T-helper 22 cell (primary cell): ENCODE measurements around the gene POLR2B.
"Not testable (repeated sequence)": the region's sequence is repeated elsewhere in the genome, so short reads cannot be mapped to it uniquely, and the experiment has no call there.

Experiments
- DNase-seq: peaks from one replicate; pipeline ENCODE4 v3.0.0-alpha.2; 2020; ENCODE audit warnings: low read depth

Gene POLR2B

DNA sequence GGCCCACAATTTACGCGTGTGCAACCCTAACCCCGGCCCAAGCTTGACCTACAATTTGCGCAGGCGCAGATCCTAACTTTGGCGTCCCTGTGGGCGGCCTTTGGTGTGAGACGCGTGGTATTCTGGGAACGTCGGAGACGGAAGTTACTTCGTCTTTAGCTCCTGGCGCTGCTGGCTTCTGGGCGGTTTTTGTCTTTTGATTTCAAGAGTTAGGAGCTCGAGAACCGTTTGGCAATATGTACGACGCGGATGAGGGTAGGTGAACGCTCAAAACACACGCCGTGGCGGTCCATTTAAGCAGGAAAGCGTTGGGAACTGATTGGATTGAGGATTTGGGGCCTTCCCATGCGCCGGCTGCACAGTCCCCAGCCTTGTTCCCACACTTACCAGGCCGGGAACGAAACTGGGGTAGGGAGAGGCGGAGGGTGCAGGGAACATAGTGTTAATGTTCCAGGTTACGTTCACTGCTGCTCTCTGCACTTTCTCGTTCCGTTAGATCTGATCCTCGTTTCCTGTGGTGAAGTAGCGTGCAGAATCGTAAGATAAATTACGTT lies at the start of gene POLR2B:
Gene POLR2B (plus strand): TSS at position 147 of the 554 bp plus-strand sequence. CDS start 90 bp downstream, at position 237.
- DNase-seq: peak; percentile 74

DNA sequence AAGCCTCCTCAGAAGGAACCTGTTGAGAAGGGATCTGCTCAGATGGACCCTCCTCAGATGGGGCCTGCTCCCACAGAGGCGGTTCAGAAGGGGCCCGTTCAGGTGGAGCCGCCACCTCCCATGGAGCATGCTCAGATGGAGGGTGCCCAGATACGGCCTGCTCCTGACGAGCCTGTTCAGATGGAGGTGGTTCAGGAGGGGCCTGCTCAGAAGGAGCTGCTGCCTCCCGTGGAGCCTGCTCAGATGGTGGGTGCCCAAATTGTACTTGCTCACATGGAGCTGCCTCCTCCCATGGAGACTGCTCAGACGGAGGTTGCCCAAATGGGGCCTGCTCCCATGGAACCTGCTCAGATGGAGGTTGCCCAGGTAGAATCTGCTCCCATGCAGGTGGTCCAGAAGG lies 48.1 kb upstream of the POLR2B start:
- DNase-seq: no peak

DNA sequence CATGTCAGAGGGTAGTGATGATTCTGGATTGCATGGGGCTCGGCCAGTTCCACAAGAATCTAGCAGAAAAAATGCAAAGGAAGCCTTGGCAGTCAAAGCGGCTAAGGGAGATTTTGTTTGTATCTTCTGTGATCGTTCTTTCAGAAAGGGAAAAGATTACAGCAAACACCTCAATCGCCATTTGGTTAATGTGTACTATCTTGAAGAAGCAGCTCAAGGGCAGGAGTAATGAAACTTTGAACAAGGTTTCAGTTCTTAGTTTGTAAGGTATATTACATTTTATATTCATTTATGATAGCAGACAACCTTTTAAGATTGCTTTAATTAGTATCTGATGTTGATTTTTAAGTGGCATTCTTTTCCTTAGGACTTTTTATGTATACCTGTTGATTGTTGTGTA lies 46.8 kb upstream of the POLR2B start:
- DNase-seq: no peak

DNA sequence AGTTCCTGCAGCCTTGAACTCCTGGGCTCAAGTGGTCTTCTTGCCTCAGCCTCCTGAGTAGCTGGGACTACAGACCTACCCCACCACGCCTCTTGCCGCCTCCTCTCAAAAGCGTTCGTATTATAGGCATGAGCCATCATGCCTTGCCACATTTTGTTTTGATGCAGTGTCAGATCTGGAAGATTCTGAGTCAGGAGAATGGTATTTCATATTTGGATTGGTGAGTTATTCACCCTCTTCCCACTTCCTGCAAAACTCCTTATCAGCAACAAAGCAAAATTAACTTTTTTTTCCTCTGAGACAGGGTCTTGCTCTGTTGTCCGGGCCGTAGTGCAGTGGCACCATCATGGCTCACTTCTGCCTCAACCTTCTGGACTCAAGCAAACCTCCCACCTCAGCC lies 41.4 kb upstream of the POLR2B start:
- DNase-seq: no peak

DNA sequence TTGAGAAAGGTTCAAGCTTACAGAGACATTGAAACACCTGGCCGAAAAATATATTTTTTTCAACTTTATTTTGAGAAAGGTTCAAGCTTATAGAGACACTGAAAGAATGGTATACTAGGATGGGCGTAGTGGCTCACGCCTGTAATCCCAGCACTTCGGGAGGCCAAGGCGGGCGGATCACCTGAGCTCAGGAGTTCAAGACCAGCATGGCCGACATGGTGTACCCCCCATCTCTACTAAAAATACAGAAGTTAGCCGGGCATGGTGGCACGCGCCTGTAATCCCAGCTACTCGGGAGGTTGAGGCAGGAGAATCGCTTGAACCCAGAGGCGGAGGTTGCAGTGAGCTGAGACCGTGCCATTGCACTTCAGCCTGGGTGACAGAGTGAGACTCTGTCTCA lies 38.9 kb upstream of the POLR2B start:
- DNase-seq: not testable (repeated sequence)

DNA sequence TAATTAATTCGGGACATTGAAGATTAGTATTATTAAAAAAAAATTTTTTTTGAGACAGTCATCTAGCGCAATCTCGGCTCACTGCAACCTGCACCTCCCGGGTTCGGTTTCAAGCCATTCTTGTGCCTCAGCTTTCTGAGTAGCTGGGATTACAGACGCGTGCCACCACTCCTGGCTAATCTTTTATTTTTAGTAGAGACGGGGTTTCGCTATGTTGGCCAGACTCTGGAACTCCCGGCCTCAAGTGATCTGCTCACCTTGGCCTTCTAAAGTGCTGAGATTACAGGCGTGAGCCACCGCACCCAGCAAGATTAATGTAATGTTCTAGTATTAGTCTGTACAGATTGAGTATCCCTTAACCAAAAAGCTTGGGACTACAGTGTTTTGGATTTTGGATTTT lies 38.3 kb upstream of the POLR2B start:
- DNase-seq: no peak

DNA sequence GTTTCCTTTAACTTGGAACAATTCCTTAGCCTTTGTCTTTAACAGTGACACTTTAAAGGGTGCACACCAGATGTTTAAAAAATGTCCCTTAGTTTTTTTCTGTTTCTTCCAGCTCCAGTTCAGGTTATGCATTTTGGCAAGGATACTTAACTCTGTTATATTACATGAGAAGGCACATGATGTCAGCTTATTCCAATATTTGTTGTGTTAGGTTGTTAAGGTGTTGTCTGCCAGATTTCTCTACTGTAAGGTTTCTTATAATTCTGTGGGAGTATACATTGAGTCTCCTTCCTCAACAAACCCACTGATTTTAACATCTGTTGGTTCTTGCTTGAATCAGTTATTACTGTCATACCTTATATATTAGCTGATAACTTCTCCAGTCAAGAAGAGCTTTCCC lies 37.7 kb upstream of the POLR2B start:
- DNase-seq: no peak

DNA sequence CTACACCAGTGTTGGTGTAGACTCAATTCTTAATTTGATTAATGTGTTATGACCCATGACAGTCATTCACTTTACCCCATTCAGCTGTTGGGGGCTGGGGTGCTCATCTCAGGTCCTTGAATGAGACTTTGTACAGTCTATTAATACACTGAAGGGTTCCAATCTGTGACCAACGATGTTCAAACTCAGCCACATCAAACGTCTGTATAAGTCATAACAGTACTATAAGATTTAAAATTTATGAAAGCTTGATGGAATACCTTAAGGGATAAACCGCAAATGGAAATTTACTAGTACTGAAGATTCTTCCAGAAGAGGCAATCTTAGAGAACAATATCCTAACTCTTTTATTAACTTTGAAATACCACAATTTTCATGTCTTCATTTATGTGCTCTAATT lies 37.3 kb upstream of the POLR2B start:
- DNase-seq: no peak

DNA sequence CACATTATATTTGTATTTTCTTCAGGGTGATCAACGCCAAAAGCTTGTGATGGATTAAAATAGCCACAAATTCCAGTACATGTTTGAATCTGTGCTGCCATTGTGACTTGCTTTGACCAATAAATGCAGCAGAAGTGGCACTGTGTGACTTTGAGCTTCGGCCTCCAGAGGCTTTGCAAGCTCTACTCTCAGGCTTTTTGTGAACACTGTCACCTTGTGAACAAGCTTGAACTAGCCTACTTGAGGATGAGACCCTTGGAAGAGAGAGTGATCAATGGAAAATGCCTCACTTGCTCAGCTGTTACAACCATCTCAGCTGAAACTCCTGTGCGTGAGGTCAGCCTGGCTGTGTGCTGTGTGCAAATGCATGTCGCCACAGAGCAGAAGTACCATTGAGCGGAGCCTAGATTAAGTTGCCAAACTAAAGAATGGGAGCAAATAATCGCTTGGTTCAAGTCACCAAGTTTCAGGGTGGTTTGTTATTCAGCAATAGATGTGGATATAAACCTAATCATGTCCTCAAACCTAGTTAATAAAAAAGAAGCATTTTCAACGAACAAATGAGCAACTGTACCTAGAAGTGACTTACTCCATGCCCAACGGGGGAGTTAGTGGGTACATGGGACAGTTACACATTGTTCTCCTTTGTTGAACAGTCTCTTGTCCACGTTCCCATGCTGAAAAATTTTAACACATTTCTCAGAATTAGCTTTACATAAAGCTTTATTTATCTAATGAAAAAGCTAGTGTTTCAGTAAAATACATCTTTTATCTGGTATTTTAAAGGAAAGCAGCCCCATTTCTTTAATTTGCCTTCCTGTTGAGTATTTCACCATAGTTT lies 24.8 kb upstream of the POLR2B start:
- no peak for DNase-seq

DNA sequence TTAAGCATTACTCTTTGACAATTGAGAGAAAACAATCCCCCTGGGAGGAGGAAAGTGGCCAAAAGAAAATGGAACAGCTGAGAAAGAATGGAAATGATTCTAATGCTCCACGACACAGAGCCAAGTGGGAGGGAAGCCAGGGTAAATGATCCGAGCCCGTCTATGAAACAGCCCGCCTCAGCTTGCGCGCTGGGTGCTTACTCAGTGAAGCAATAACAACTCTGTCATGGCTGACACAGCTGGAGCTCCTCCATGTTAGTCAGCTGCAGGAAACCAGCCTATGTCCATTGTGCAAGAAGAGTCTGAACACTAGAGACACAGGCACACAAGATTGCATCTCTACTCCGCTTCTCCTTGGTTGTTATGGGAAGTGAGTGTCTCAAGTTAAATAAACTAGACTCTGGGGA lies 20.6 kb upstream of the POLR2B start:
- DNase-seq: no peak

DNA sequence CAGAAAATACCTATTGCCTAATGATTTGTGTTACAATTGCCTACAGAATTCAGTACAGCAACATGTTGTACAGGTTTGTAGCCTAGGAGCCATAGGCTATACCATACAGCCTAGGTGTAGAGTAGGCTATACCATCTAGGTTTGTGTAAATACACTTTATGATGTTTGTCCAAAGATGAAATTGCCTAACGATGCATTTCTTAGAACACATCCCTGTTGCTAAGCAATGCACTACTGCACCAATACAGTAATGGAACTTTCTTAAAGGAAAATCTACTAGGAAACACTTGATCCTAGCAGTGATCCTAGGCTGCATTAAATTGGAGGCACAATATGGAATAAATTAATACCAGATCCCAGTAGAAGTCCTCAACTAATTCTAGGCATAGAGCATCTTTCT lies 19.6 kb upstream of the POLR2B start:
- no peak for DNase-seq

DNA sequence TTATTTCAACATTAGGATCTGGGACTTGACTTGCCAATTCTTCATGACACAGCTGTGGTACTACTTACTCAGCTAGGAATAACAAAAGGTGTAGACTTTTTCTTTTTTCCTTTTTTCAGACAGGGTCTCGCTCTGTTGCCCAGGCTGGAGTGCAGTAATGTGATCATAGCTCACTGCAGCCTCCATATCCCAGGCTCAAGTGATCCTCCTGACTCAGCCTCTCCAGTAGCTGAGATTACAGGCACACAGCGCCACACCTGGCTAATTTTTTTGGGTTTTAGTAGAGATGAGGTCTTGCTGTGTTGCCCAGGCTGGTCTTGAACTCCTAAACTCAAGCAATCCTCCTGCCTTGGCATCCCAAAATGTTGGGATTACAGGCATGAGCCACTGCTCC lies 17.6 kb upstream of the POLR2B start:
- DNase-seq: no peak

DNA sequence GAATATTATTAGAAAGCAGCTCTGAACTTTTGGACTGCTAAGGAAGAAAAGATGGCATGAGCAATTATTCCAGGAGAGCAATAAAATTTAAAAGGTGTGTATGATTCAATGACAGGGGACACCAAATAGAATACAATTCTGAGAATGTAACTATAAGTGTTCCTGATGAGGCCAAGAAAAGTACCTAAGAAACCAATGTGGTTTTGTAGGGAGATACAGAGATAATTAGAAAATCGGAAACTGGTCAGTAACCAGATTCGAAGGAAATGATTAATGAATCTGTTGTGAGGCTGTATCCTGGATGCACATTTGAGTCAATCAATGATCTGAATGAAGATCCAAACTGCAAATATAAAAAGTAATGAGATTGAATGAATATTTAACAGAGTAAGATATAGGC lies 7.3 kb upstream of the POLR2B start:
- DNase-seq: no peak

DNA sequence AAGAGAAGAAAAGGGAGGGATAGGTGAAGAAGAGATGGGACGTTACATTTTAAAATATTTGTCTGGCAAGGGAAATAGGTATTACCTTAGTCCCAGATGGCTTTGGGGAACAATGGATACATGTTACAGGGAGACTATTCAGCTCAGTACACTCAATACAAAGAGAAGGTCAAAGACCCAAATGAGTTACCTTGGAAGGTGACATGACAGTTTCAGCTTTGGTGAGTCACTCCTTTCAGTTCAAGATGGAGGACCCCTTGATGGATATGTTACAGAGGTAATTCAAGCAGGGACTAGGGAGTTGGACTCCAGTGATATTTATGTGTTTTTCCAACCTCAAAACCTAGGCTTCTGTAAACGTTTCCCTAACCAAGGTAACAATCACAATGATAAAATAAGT lies 6.3 kb upstream of the POLR2B start:
- no peak for DNase-seq

DNA sequence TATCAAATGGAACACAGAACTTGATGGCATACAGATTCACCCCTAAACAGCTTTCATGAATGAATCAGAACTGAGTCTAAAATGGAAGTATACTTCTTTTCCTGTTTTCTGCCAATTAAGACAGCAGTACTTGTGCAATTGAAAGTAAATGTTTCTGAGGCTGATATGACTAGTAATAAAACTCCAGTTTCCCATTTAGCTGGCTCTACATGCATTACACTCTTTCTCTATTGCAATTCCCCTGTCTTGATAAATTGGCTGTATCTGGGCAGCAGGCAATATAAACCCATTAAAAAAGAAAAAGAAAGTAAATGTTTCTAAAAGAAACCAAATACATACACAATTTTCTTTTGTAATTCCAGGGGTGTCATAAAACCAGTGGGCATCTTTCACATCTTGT lies 5.9 kb upstream of the POLR2B start:
- no peak for DNase-seq

DNA sequence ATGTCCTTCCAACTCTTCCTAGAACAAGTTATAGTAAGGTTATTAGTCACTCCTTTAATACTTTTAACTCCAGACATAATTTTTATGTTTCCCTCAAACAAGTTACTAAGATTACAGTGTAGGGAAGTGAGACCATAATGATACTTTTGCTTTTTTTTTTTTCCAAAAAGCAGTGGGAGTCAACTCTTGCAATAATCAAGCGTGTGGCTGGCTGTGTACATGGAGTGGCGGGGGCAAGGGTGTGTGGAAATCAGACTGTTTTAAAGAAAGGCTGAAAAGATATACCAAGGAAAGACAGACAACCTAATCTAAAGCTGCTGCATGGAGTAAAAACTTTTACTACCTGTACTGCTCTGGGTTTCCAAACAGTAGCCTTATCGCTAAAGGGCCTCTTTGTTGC lies 5.4 kb upstream of the POLR2B start:
- no peak for DNase-seq

DNA sequence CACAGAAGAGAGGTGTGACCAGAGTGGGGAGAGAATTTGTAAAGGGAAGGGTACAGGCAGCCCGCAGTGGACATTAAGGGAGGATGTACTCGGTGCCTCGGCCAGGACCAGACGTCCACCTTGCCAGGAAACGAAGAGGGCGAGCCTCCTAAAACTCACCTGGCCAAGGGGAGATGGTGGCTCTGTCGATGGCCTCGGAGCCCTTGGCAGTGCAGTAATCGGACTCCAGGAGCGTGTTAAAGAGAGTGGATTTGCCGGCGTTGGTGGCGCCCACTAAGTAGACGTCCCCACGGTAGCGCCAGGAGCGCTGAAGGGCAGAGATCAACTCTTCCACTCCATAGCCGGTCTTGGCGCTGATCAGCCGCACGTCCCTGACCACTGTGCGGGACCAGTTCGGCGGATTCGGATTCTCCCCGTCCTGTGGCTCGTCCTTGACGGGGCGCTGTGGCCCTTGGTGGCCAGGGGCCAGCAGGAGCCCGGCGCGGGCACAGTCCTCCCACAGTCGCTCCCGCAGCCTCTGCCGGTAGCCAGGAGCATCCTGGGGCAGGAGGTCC lies 2.3 kb upstream of the POLR2B start:
- DNase-seq: no peak

DNA sequence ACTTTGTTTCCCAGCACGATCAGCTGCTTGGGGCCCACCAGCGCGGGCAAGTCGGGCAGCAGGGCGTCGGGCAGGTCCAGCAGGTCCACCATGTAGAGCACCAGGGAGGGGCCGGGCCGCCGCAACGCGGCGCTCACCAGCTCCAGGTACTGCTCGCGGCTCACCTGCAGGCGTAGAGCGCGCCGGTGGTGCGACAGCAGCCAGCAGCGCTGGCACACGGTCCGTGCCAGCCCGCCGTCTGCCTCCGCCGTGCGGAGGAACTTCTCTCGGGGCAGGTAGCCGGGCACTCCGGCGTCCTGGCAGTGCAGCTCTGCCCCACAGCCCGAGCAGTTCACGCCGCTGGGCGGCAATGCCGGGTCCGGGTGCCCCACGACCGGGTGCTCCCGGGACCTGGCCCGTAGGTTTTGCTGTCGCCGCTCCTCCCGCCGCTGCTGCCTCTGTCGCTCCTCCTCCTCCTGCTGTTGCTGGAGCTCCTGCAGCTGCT lies 1.8 kb upstream of the POLR2B start:
- peak; percentile 19 for DNase-seq

DNA sequence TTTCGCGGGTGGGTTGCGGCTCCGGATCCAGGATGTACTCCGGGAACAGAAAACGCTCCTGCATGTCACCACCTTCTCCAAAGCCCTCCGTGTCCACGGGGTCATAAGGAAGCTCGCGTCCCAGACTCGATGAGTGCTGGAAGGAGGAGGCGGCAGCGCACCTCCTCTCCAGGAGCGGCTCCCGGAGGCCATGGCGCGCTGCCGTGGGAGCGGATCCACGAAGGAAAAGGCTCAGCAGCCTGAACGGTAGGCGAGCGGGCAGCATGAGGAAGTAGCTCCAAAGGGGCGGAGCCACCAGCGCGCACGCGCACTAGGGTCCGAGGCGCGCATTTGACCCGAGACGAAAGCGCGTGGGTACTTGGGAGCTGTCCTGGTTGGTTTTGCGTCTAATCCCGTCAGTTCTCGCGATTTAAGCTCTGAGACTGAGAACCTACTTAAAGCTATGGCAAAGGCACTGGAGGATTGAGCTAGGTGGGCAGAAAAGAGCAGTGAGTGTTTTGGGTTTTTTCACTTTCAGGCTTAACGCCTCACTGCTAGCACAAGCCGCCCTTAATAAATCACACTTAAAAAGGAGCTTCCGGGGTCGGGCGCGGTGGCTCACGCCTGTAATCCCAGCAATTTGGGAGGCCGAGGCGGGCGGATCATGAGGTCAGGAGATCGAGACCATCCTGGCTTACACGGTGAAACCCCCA lies 1.2 kb upstream of the POLR2B start, which contains the start of gene NOA1:
Gene NOA1 (minus strand): TSS at position 286 of the 692 bp plus-strand sequence. CDS start 21 bp downstream, at position 265.
- DNase-seq: peak; percentile 94

DNA sequence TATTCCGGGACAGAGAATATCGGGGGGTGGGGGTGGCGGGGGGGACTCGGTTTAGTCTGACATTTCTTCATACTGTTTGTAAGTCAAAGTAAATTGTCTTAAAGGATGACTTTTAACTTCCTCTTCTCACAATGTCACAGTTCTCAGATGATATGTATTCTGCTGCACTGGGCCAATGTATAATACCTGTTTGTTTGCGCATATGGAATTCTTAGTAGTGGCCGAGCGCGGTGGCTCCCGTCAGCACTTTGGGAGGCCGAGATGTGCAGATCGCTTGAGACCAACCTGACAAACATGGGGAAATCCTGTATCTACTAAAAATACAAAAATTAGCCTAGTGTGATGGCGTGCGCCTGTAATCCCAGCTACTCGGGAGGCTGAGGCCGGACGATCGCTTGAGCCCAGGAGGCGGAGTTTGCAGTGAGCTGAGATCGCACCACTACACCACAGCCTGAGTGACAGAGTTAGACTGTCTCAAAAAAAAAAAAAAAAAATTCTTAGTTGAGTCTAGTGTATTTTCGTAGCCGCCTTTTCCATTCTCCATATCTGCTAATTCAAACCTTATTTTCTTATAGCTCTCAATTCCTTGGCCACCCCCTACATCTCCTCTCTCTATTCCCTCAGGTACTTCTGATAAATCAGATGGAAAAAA lies 851 bp downstream of the POLR2B start:
- no peak for DNase-seq

DNA sequence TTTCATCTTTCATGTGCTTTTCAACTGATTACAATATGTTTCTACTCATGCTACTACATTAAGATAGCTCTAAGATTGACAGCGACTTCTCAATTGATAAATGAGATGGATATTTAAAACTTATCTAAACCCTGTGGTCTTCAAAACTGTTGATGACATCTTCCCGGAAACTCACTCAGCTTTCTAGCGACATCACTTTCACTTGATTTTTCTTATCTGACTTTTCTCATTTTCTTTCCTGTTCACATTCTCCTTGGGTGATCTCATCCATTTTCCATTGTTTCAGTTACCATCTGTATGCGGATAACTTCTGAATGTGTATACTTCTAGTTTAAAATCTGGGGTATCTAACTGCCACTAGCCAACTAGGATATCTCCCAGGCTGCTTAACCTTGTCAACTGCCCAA lies 3.1 kb downstream of the POLR2B start:
- no peak for DNase-seq

DNA sequence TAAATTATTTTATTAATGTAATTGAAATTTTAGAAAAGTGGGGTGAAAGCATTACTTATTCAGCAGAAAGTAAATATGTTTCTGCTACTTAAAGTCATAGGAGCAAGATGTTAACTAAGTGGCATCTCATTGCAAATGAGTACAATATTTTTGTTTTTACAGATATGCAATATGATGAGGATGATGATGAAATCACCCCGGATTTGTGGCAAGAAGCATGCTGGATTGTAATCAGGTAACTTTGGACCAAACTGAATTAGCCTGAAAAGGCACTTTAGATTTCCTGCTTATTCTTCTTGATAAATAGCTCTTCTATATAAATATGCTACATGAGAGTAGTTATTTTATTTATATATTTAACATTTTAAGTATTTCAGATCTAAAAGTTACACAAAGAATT lies 7.5 kb downstream of the POLR2B start:
- no peak for DNase-seq
